Astrocyte of the spinal cord (primary cell): Measurements from ENCODE around the gene WFIKKN2.

Experiments
- DNase-seq: peaks from one replicate; pipeline ENCODE4 v3.0.0; 2011; ENCODE audit warnings: low read depth, low spot score
- H3K4me3 ChIP-seq: 2 replicates; pipeline ENCODE4 v1.5.1; 2011; ENCODE audit warnings: low read depth, mild to moderate bottlenecking, low read length, moderate library complexity
- in situ Hi-C: cut with HindIII; loops from 2 replicates; pipeline ENCODE4 v1.10.0; 2017; ENCODE audit warnings: low sequenced_read_pairs
- TF ChIP-seq, protein P1 (sequence below): IDR thresholded peaks from 2 replicates; pipeline ENCODE4 v1.5.1; 2012; ENCODE audit warnings: low read depth, mild to moderate bottlenecking, low read length, inconsistent platforms

WFIKKN2 gene

DNA sequence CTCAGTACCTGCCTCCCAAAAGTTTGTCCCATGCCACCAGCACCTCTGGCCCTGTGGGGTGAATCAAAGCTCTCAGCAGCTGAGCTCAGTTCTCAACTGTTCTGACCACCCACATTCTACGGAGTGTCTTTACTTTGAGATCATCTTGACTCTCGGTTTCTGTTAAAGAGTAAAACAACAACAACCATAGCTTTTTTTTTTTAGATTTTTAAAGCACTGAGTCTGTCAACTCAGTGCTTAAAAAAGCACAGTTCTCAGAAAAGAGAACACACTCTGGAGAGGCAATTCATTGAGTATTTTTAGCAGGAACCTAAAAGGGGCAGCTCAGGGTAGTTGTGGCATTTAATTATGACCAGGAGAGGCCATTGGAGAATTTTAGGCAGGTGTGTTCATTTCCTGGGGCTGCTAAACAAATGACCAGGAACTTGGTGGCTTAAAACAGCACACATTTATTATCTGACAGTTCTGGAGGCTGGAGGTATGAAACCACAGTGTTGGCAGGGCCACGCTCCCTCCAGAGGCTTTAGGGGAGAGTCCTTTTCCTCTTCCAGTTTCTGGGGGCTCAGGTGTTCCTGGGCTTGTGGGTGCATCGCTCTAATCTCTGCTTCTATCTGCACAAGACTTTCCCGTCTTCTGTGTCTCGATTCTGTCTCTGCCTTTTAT is 6.7 kb upstream of the WFIKKN2 start:
- in situ Hi-C loops = no loop called here
- TF ChIP-seq, protein P1, sequence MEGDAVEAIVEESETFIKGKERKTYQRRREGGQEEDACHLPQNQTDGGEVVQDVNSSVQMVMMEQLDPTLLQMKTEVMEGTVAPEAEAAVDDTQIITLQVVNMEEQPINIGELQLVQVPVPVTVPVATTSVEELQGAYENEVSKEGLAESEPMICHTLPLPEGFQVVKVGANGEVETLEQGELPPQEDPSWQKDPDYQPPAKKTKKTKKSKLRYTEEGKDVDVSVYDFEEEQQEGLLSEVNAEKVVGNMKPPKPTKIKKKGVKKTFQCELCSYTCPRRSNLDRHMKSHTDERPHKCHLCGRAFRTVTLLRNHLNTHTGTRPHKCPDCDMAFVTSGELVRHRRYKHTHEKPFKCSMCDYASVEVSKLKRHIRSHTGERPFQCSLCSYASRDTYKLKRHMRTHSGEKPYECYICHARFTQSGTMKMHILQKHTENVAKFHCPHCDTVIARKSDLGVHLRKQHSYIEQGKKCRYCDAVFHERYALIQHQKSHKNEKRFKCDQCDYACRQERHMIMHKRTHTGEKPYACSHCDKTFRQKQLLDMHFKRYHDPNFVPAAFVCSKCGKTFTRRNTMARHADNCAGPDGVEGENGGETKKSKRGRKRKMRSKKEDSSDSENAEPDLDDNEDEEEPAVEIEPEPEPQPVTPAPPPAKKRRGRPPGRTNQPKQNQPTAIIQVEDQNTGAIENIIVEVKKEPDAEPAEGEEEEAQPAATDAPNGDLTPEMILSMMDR = no peak
- DNase-seq = no peak
- no peak overlapping the region for H3K4me3 ChIP-seq

DNA sequence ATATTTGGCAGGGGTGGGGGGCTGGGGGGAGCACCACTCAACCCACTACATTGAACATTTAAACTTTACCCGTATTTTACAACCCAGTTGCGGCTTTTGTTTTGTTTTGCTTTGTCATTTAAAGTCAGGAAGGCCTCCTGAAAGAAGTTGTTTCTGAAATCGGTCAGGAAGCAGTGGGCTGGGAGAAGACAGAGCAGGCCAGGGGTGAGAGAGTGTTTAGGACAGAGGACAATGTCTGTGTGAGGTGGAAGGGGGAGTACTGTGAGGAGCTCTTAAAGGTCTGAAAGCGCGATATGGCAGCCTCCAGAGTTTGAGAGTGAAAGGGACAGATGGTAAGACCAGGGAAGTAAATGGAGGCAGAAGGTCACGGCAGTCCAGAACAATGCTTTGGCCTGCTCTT is 6.1 kb upstream of the WFIKKN2 start:
- TF ChIP-seq, protein P1 = no peak
- no peak for DNase-seq
- in situ Hi-C loops = no loop called here
- no peak overlapping the region for H3K4me3 ChIP-seq

DNA sequence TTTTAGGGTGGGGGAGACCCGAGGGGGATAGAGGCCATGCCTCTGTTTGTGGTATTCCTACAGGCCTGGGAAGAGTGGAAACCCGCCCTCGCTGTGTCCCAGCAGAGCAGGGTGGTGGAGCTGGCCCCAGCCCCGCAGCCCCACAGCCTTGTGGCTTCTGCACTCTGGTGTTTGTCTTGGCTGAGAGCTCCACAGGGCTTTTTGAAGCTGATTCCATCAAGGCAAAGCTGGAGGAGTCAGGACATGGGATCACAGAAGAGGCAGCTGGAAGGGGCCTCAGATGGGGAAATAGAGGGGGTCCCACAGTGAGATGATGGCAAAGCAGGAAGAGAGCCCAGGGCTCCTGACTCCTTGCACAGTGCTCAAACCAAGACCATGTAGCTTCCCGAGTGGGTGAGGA is 5.0 kb upstream of the WFIKKN2 start:
- peak; percentile 34 for DNase-seq
- TF ChIP-seq, protein P1 = no peak
- in situ Hi-C loops = no loop called here
- H3K4me3 ChIP-seq = no peak overlapping the region

DNA sequence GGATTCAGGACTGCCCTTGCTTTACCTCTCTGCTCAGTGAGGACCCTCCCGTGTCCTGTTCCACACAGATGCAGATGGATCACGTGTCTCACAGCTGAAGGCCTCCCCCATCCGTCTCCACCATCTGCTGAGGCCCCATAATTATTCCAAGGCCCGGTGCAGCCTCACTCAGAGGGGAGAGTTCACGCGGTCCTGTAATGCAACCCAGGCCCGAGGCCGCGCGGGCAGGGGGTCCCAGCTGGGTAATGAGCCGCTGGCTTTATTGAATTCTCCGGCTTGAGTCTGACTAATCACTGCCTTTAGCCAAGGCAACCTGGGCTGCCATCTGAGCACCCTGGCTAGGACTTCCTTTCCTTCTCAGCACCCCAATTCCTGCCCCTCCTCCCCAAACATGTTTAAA is 4.4 kb upstream of the WFIKKN2 start:
- TF ChIP-seq, protein P1 = no peak
- in situ Hi-C loops = no loop called here
- no peak overlapping the region for H3K4me3 ChIP-seq
- DNase-seq = peak; percentile 39

DNA sequence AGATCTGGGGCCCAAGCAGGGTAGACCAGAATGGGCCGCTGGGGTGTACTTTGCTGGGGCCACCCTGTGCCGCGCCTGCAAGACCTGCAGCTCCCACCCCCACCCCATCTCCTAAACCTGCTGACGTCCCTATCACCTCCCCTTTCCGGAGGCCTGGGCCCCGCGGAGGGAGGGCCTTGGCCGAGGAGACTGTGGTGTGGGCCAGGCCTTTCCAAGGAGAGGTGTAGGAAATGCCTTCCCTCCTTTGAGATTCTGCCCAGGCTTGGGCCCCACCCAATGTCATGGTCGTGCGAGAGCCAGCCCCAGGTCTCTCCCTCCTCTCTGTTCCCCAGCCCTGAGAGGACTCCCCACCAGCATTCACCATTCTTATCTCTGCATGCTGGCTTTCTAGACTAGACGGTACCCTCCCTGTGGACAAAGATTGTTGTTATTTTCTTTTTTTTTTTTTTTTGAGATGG is 3.9 kb upstream of the WFIKKN2 start:
- no peak for DNase-seq
- no peak overlapping the region for H3K4me3 ChIP-seq
- TF ChIP-seq, protein P1 = no peak
- in situ Hi-C loops = no loop called here

DNA sequence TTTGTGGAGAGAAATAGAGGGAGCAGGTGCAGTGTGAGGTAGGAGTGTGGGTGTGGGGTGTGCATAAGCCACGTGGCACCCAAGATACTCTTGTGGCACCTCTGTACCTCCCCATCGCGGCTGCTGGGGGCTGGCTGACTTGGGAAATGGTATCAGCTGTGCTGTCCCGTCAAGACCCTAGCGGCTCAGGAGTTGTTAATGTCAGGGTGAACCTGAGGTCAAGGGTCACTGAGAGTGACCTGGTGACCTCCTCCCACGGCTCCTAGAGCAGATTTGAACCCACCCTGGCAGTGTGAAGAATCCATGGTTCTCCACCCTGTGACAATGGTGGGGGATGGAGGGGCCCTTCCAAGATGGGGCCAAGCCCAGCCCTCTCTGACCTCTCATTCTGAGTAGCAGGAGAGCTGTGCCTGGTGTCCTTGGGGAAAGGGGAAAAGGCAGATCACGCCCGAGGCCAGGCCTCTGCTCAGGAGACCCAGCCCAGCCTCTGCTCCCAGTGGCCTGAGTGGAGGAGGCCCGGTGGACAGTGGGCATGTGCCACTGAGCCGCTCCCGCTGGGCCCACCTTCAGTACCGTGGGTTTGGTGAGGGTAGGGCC is 3.0 kb upstream of the WFIKKN2 start:
- no peak overlapping the region for H3K4me3 ChIP-seq
- in situ Hi-C loops = no loop called here
- TF ChIP-seq, protein P1 = no peak
- no peak for DNase-seq
